ENCODE measurements around the gene ALDOB. TPM values are rescaled to one million over a fixed set of nuclear protein-coding genes. Genes with fewer than 3 reads are reported as not detected.

Gene ALDOB
- total and polyA plus RNA-seq, 2 donors (not counting 3 experiments of a cell fraction or from before 2014, with no cell fraction given) = not detected

DNA sequence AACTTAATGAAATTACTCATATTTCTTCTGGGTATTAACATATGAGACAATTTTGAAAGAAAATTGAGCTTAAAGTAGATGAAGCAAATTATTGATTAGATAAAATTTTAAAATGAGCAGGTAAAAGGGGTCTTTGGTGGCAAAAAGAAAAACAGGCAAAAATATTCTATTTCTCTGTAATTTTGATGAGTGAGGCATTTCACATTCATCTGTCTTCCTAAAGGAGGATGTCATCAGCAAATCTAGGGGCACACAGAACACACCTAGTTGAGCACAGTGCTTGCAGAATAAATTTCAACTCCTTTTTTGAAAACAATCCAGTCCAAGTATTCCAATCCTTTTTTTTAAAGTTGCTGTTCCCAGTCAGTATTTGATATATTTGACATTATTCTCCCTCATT, 20.7 kb downstream of the ALDOB start:
- no TSS peak for BruUV-seq (replicated peaks)
- POLR2A ChIA-PET = no interaction called here
- intact Hi-C loops (cut with micrococcal nuclease) (no loop called here), dilution Hi-C loops (cut with MboI; ENCODE audit: extremely low pct_ligation_motif_present, low sequenced_read_pairs) (no loop called here)
- no peak overlapping the region for H3K4me3 ChIP-seq (replicated peaks in 1 of 3; ENCODE audit: insufficient read depth in 1 of 3, low read depth in 1 of 3, low read length in 3 of 3)
- H3K27me3 ChIP-seq (ENCODE audit: control insufficient read depth in 2 of 2, insufficient read depth in 2 of 2, low read length in 2 of 2) = no peaks in the 10 kb centered on the region
- CTCF ChIA-PET = no interaction called here
- no peaks in the 10 kb centered on the region for H3K79me2 ChIP-seq (ENCODE audit: control insufficient read depth, insufficient read depth, low read length)
- no peak overlapping the region for H3K4me2 ChIP-seq (ENCODE audit: insufficient read depth, low read length)
- H3K9ac ChIP-seq (replicated peaks; ENCODE audit: extremely low read depth, insufficient read depth, low read length) = no peak overlapping the region
- no peak for FAIRE-seq
- no peaks in the 10 kb centered on the region for H3K36me3 ChIP-seq (ENCODE audit: control insufficient read depth in 2 of 2, extremely low read depth in 1 of 2, insufficient read depth in 2 of 2, low read length in 2 of 2)
- H3K9me3 ChIP-seq (replicated peaks; ENCODE audit: control insufficient read depth, insufficient read depth, low read length) = peaks cover 9% of the 10 kb centered on the region
- H4K20me1 ChIP-seq (replicated peaks; ENCODE audit: control insufficient read depth, extremely low read depth, insufficient read depth, low read length) = no peaks in the 10 kb centered on the region
- no peak for DNase-seq (ENCODE audit: low read depth, low spot score)
- no peak overlapping the region for H2AFZ ChIP-seq (ENCODE audit: low read depth, low read length)
- H3K9me1 ChIP-seq (replicated peaks; ENCODE audit: control insufficient read depth, extremely low read depth, insufficient read depth, low read length) = no peaks in the 10 kb centered on the region
- no peaks in the 10 kb centered on the region for H3K4me1 ChIP-seq (ENCODE audit: control insufficient read depth, extremely low read depth, insufficient read depth, low read length)
- TF ChIP-seq, protein P1, sequence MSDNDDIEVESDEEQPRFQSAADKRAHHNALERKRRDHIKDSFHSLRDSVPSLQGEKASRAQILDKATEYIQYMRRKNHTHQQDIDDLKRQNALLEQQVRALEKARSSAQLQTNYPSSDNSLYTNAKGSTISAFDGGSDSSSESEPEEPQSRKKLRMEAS (IDR thresholded peaks at IDR 0.05; ENCODE audit: insufficient read depth, insufficient read length) = no peak
- TF ChIP-seq EZH2 (IDR thresholded peaks at IDR 0.05; ENCODE audit: borderline replicate concordance, low read depth, low read length, severe bottlenecking) (no peak), POLR2A (IDR thresholded peaks at IDR 0.05; ENCODE audit: low read depth, low read length) (no peak), JUN (IDR thresholded peaks at IDR 0.05; ENCODE audit: borderline replicate concordance, insufficient read depth, insufficient read length, low read depth) (no peak), FOS (IDR thresholded peaks at IDR 0.05; ENCODE audit: borderline replicate concordance, insufficient read depth, low read length) (no peak), POLR2AphosphoS5 (IDR thresholded peaks at IDR 0.05; ENCODE audit: insufficient read depth, low read depth, low read length) (no peak), CTCF (IDR thresholded peaks at IDR 0.05; ENCODE audit: extremely low read depth in 1 of 2, insufficient read depth in 1 of 2, low read depth in 1 of 2, low read length in 2 of 2) (no peak), MYC (IDR thresholded peaks at IDR 0.05; ENCODE audit: low read depth, low read length) (no peak)
- H3K27ac ChIP-seq (ENCODE audit: insufficient read depth, low read depth, low read length) = no peak overlapping the region
